GM12892 (cell line): ENCODE results near the gene FBLN5.

Experiments used
- POLR2A ChIP-seq: IDR thresholded peaks from 2 replicates; pipeline ENCODE4 v1.6.1; 2011; ENCODE audit warnings: low read depth, low read length, control low read depth
- POLR2AphosphoS5 ChIP-seq: IDR thresholded peaks from 2 replicates; pipeline ENCODE4 v1.6.1; 2011; ENCODE audit warnings: low read depth, low read length, control low read depth
- TAF1 ChIP-seq: IDR thresholded peaks from 2 replicates; pipeline ENCODE4 v1.6.1; 2011; ENCODE audit warnings: low read depth, mild to moderate bottlenecking, control low read depth, low read length, borderline replicate concordance

- TF ChIP-seq POLR2AphosphoS5: no peak
- no peak for TF ChIP-seq POLR2A
- no peak for TF ChIP-seq TAF1
Measured at GRCh38 chr14:91829511-91829910, 118.0 kb downstream of the FBLN5 start.
